GM23338 (cell line): ENCODE data around the gene GDA.

Experiments
- CREB1 ChIP-seq: fragments of 250-450 bp; sonication (Bioruptor Pico); IDR thresholded peaks from 2 replicates; pipeline ENCODE4 v1.5.0; 2020; ENCODE audit warnings: low read depth, mild to moderate bottlenecking, moderate library complexity
- EZH2 ChIP-seq: fragments of 200-600 bp; sonication (generic); IDR thresholded peaks from one replicate; pipeline ENCODE4 v1.8.0; 2017; ENCODE audit warnings: antibody characterized with exemption, mild to moderate bottlenecking, low read depth; ENCODE audit not compliant: unreplicated experiment
- EZH2phosphoT487 ChIP-seq: fragments of 200-600 bp; sonication (generic); IDR thresholded peaks from one replicate; pipeline ENCODE4 v1.8.1; 2018; ENCODE audit warnings: antibody characterized with exemption; ENCODE audit not compliant: unreplicated experiment
- JUNB ChIP-seq: IDR thresholded peaks from one replicate; pipeline ENCODE4 v1.6.1; 2016; ENCODE audit warnings: antibody characterized with exemption; ENCODE audit not compliant: unreplicated experiment
- NANOG ChIP-seq: IDR thresholded peaks from 2 replicates; pipeline ENCODE4 v1.6.1; 2016; ENCODE audit warnings: antibody characterized with exemption, borderline replicate concordance
- POLR2AphosphoS5 ChIP-seq: IDR thresholded peaks from 2 replicates; pipeline ENCODE4 v1.6.1; 2016; ENCODE audit warnings: antibody characterized with exemption, low read depth
- STAT1 ChIP-seq: IDR thresholded peaks from one replicate; pipeline ENCODE4 v1.6.1; 2016; ENCODE audit warnings: antibody characterized with exemption; ENCODE audit not compliant: unreplicated experiment
- ZNF114 ChIP-seq: fragments of 250-450 bp; sonication (Bioruptor Pico); IDR thresholded peaks from 2 replicates; pipeline ENCODE4 v1.5.0; 2020; ENCODE audit warnings: mild to moderate bottlenecking, moderate library complexity
- ZNF331 ChIP-seq: fragments of 250-450 bp; sonication (Bioruptor Pico); IDR thresholded peaks from 2 replicates; pipeline ENCODE4 v1.5.0; 2020; ENCODE audit warnings: low read depth, mild to moderate bottlenecking, moderate library complexity
- TF ChIP-seq, protein P1 (sequence below), 2 experiments: fragments of 200-600 bp in 1 of 2; sonication (generic) in 1 of 2; conservative IDR thresholded peaks; 2 replicates each; pipeline versions ENCODE4 v1.5.1 to v1.6.1; 2016 to 2017; ENCODE audit warnings: antibody characterized with exemption in 2 of 2, low read depth in 2 of 2, mild to moderate bottlenecking in 2 of 2, moderate library complexity in 1 of 2
- TF ChIP-seq, protein P2 (sequence below): IDR thresholded peaks from 2 replicates; pipeline ENCODE4 v1.6.1; 2016; ENCODE audit warnings: antibody characterized with exemption
- TF ChIP-seq, protein P3 (sequence below): IDR thresholded peaks from one replicate; pipeline ENCODE4 v1.6.1; 2018; ENCODE audit warnings: antibody characterized with exemption; ENCODE audit not compliant: unreplicated experiment
- TF ChIP-seq, protein P4 (sequence below): fragments of 250-450 bp; sonication (Bioruptor Pico); IDR thresholded peaks from 2 replicates; pipeline ENCODE4 v1.5.0; 2020; ENCODE audit warnings: mild to moderate bottlenecking, moderate library complexity

DNA sequence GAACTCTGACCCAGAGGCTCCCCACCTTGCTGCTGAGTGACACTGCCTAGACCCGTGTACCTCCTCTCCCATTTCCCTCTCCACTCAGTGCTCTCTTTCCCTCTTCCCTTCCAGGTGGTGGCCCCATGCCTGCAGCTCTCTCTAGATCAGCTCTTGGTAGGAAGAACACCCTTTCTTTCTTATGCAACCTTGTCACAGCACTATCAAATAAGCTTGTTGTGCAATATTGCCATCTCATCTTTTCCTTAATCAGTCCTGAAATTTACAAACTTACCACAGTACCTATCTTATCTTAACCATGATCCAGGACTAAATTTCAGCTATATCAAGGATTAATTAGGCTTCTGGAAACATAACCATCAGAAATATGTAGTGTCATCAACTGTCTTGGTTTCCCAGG is 127.2 kb downstream of the GDA start:
- TF ChIP-seq, protein P1, sequence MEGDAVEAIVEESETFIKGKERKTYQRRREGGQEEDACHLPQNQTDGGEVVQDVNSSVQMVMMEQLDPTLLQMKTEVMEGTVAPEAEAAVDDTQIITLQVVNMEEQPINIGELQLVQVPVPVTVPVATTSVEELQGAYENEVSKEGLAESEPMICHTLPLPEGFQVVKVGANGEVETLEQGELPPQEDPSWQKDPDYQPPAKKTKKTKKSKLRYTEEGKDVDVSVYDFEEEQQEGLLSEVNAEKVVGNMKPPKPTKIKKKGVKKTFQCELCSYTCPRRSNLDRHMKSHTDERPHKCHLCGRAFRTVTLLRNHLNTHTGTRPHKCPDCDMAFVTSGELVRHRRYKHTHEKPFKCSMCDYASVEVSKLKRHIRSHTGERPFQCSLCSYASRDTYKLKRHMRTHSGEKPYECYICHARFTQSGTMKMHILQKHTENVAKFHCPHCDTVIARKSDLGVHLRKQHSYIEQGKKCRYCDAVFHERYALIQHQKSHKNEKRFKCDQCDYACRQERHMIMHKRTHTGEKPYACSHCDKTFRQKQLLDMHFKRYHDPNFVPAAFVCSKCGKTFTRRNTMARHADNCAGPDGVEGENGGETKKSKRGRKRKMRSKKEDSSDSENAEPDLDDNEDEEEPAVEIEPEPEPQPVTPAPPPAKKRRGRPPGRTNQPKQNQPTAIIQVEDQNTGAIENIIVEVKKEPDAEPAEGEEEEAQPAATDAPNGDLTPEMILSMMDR (conservative IDR thresholded peaks at IDR 0.05; ENCODE audit: low read depth in 2 of 2), result no peak
- TF ChIP-seq CREB1 (CRISPR knock-in tag) (no peak), EZH2 (no peak), POLR2AphosphoS5 (no peak), EZH2phosphoT487 (no peak), STAT1 (no peak), ZNF114 (CRISPR knock-in tag) (no peak), JUNB (no peak), NANOG (no peak), ZNF331 (CRISPR knock-in tag) (no peak)
- TF ChIP-seq, protein P2, sequence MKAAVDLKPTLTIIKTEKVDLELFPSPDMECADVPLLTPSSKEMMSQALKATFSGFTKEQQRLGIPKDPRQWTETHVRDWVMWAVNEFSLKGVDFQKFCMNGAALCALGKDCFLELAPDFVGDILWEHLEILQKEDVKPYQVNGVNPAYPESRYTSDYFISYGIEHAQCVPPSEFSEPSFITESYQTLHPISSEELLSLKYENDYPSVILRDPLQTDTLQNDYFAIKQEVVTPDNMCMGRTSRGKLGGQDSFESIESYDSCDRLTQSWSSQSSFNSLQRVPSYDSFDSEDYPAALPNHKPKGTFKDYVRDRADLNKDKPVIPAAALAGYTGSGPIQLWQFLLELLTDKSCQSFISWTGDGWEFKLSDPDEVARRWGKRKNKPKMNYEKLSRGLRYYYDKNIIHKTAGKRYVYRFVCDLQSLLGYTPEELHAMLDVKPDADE, result no peak
- TF ChIP-seq, protein P3, sequence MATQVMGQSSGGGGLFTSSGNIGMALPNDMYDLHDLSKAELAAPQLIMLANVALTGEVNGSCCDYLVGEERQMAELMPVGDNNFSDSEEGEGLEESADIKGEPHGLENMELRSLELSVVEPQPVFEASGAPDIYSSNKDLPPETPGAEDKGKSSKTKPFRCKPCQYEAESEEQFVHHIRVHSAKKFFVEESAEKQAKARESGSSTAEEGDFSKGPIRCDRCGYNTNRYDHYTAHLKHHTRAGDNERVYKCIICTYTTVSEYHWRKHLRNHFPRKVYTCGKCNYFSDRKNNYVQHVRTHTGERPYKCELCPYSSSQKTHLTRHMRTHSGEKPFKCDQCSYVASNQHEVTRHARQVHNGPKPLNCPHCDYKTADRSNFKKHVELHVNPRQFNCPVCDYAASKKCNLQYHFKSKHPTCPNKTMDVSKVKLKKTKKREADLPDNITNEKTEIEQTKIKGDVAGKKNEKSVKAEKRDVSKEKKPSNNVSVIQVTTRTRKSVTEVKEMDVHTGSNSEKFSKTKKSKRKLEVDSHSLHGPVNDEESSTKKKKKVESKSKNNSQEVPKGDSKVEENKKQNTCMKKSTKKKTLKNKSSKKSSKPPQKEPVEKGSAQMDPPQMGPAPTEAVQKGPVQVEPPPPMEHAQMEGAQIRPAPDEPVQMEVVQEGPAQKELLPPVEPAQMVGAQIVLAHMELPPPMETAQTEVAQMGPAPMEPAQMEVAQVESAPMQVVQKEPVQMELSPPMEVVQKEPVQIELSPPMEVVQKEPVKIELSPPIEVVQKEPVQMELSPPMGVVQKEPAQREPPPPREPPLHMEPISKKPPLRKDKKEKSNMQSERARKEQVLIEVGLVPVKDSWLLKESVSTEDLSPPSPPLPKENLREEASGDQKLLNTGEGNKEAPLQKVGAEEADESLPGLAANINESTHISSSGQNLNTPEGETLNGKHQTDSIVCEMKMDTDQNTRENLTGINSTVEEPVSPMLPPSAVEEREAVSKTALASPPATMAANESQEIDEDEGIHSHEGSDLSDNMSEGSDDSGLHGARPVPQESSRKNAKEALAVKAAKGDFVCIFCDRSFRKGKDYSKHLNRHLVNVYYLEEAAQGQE, result no peak
- TF ChIP-seq, protein P4, sequence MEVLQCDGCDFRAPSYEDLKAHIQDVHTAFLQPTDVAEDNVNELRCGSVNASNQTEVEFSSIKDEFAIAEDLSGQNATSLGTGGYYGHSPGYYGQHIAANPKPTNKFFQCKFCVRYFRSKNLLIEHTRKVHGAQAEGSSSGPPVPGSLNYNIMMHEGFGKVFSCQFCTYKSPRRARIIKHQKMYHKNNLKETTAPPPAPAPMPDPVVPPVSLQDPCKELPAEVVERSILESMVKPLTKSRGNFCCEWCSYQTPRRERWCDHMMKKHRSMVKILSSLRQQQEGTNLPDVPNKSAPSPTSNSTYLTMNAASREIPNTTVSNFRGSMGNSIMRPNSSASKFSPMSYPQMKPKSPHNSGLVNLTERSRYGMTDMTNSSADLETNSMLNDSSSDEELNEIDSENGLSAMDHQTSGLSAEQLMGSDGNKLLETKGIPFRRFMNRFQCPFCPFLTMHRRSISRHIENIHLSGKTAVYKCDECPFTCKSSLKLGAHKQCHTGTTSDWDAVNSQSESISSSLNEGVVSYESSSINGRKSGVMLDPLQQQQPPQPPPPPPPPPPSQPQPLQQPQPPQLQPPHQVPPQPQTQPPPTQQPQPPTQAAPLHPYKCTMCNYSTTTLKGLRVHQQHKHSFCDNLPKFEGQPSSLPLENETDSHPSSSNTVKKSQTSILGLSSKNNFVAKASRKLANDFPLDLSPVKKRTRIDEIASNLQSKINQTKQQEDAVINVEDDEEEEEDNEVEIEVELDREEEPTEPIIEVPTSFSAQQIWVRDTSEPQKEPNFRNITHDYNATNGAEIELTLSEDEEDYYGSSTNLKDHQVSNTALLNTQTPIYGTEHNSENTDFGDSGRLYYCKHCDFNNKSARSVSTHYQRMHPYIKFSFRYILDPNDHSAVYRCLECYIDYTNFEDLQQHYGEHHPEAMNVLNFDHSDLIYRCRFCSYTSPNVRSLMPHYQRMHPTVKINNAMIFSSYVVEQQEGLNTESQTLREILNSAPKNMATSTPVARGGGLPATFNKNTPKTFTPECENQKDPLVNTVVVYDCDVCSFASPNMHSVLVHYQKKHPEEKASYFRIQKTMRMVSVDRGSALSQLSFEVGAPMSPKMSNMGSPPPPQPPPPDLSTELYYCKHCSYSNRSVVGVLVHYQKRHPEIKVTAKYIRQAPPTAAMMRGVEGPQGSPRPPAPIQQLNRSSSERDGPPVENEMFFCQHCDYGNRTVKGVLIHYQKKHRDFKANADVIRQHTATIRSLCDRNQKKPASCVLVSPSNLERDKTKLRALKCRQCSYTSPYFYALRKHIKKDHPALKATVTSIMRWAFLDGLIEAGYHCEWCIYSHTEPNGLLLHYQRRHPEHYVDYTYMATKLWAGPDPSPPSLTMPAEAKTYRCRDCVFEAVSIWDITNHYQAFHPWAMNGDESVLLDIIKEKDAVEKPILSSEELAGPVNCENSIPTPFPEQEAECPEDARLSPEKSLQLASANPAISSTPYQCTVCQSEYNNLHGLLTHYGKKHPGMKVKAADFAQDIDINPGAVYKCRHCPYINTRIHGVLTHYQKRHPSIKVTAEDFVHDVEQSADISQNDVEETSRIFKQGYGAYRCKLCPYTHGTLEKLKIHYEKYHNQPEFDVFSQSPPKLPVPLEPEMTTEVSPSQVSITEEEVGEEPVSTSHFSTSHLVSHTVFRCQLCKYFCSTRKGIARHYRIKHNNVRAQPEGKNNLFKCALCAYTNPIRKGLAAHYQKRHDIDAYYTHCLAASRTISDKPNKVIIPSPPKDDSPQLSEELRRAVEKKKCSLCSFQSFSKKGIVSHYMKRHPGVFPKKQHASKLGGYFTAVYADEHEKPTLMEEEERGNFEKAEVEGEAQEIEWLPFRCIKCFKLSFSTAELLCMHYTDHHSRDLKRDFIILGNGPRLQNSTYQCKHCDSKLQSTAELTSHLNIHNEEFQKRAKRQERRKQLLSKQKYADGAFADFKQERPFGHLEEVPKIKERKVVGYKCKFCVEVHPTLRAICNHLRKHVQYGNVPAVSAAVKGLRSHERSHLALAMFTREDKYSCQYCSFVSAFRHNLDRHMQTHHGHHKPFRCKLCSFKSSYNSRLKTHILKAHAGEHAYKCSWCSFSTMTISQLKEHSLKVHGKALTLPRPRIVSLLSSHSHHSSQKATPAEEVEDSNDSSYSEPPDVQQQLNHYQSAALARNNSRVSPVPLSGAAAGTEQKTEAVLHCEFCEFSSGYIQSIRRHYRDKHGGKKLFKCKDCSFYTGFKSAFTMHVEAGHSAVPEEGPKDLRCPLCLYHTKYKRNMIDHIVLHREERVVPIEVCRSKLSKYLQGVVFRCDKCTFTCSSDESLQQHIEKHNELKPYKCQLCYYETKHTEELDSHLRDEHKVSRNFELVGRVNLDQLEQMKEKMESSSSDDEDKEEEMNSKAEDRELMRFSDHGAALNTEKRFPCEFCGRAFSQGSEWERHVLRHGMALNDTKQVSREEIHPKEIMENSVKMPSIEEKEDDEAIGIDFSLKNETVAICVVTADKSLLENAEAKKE (CRISPR knock-in tag), result no peak
